AG04450 (cell line): ENCODE results near the gene MRTFA. TPM values are rescaled to one million over a fixed set of nuclear protein-coding genes. Genes with fewer than 3 reads are reported as not detected.
"Not testable (repeated sequence)": the region's sequence is repeated elsewhere in the genome, so short reads cannot be mapped to it uniquely, and the experiment has no call there.

Source experiments
- CTCF ChIA-PET: fragments of 300-600, 350-600 bp; formaldehyde crosslinking; extraction: SDS; loops from one replicate; lab custom pipeline; 2022; ENCODE audit warnings: antibody characterized with exemption, inconsistent platforms; lab: Charles Lee
- POLR2A ChIA-PET: fragments of 350-600 bp; formaldehyde crosslinking; extraction: SDS; loops from one replicate; lab custom pipeline; 2021; ENCODE audit warnings: antibody characterized with exemption, inconsistent platforms; lab: Yijun Ruan, JAX
- DNase-seq: peaks from one replicate; pipeline ENCODE4 v3.0.0-alpha.2; 2011; ENCODE audit warnings: low read depth, low spot score
- H3K27ac ChIP-seq: one replicate; pipeline ENCODE4 v1.5.1; 2012; ENCODE audit warnings: low read depth, low read length, control low read depth
- H3K27me3 ChIP-seq: one replicate; pipeline ENCODE4 v1.6.0; 2012; ENCODE audit warnings: low read length; ENCODE audit not compliant: control insufficient read depth, insufficient read depth
- H3K4me3 ChIP-seq: 2 replicates; pipeline ENCODE4 v1.5.1; 2011; ENCODE audit warnings: mild to moderate bottlenecking, low read depth, low read length, control low read depth
- H3K9me3 ChIP-seq: 2 replicates; pipeline ENCODE4 v1.5.1; 2012; ENCODE audit warnings: low read length; ENCODE audit not compliant: control insufficient read depth, insufficient read depth
- polyA plus RNA-seq: library from polyadenylated mRNA; depleted of rRNA; stranded (reverse); fragments of >200 nt; gene quantifications from 2 replicates; pipeline ENCODE4 v1.2.3, GENCODE V29; 2011
- TF ChIP-seq, protein P1 (sequence below): IDR thresholded peaks from 2 replicates; pipeline ENCODE4 v1.5.1; 2011; ENCODE audit warnings: low read depth, low read length, control low read depth, inconsistent platforms

Gene MRTFA
- polyA plus RNA-seq, 1 experiment: 6.8 TPM

DNA sequence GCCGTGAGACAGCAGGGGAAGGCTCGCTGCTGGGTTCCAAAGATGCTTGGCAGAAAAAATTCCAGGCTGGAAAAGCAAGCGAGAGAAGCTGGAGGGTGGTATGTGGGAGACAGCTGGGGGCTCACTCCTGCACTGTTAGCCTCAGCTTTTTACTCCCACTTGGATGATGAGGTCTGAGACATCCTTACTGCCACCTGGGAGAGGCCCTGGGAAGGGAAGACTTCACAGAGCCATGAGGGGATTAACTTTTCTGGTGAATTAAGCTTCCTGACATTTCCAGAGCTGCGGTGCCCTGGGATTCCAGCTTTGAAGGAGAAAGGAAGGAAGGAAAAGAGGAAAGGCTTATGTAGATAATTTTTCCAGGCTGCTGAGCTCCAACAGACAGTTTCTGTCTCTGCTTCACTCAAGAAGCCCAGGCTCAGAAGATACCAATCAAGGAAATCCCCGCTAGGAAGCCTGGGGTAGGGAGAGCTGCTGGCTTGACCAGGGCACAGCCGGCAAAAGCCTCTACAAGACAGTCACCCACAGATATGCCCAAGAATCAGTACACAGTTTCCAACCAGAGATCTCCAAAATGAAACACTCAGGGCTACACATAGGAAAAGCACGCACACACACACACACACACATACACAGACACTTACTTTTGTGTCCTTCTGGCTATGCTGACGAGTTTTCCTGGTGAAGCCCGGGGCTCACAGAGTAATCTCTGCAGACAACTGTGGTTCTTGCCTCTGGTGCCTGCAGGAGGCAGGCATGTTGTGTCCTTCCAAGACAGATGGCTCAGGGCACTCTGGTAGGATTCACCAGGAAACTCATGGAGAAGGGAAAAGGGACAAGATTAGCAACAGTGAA is 43.7 kb upstream of the MRTFA start:
- Histone ChIP-seq H3K27me3 (no peaks in the 10 kb centered on the region), H3K4me3 (peak overlapping the region; percentile 55), H3K27ac (peak overlapping the region; percentile 39), H3K9me3 (no peaks in the 10 kb centered on the region)
- ChIA-PET POLR2A (interaction anchor here (0.6 to 1.1 kb wide), 4 partner anchors 43 to 152 kb away, joined by 3 to 5 read pairs (median 3); partner anchors contain the start of gene MRTFA), CTCF (interaction anchor here (1.1 to 1.3 kb wide), 2 partner anchors 81 to 243 kb away, joined by 3 read pairs; no protein-coding TSS in a partner anchor)
- no peak for DNase-seq
- TF ChIP-seq, protein P1, sequence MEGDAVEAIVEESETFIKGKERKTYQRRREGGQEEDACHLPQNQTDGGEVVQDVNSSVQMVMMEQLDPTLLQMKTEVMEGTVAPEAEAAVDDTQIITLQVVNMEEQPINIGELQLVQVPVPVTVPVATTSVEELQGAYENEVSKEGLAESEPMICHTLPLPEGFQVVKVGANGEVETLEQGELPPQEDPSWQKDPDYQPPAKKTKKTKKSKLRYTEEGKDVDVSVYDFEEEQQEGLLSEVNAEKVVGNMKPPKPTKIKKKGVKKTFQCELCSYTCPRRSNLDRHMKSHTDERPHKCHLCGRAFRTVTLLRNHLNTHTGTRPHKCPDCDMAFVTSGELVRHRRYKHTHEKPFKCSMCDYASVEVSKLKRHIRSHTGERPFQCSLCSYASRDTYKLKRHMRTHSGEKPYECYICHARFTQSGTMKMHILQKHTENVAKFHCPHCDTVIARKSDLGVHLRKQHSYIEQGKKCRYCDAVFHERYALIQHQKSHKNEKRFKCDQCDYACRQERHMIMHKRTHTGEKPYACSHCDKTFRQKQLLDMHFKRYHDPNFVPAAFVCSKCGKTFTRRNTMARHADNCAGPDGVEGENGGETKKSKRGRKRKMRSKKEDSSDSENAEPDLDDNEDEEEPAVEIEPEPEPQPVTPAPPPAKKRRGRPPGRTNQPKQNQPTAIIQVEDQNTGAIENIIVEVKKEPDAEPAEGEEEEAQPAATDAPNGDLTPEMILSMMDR: peak; percentile 31

- POLR2A ChIA-PET: interaction anchor here (0.6 to 1.1 kb wide), 3 partner anchors 67 to 152 kb away, joined by 3 to 5 read pairs (median 3); no protein-coding TSS in a partner anchor
- no peaks in the 10 kb centered on the region for H3K27me3 ChIP-seq
- H3K4me3 ChIP-seq: peak within 1 kb of the TSS; percentile 55
- CTCF ChIA-PET: interaction anchor here (1.1 to 1.3 kb wide), 2 partner anchors 82 to 242 kb away, joined by 3 read pairs; no protein-coding TSS in a partner anchor
- TF ChIP-seq, protein P1: no peak
- DNase-seq: no peak
- H3K9me3 ChIP-seq: no peaks in the 10 kb centered on the region
- H3K27ac ChIP-seq: peak within 1 kb of the TSS; percentile 39
Measured at GRCh38 chr22:40679249-40679963, 42.9 kb upstream of the MRTFA start, which contains the start of gene MCHR1. Gene MCHR1 (plus strand): TSS chr22:40679484. CDS start chr22:40679653, 169 bp downstream.

DNA sequence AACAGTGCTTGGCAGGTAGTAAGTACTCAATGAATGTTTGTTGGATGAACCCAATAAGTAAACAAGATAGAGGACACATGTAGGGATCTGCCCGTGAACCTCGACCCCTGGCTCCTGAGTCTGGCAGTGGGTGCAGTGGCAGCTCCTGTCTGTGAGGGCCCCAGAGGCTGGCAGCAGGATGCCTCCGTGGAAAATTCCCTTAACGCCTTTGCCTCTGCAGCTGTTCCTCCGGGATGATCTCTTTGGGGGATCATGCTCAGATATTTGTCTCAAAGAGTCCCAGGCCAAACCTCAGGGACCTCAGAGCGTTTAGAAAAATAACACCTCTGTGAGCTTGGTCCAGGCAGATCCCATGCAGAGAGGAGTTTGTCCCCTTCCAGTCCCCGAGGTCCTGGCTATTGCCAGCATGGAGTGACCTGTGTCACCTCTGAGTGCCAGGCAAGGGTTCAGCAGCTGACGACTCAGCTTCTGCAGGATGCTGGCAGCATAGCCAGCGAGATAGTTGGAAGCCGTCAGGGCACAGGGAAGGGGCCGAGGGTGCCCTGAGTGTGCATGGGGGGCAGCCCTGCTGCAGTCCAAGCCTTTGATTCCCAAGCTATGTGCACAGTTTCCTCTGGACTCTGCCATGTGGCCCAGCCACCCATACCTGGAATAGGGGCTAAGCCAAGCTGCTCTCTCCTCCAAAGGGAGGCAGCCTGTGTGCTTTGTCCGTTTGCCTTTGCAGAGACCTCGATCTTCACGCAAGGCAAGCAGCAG is 42.2 kb upstream of the MRTFA start:
- CTCF ChIA-PET: interaction anchor here (1.1 kb wide), 1 partner anchor 83 kb away, joined by 3 read pairs; no protein-coding TSS in a partner anchor

GRCh38 chr22:40676644-40677043 is 40.1 kb upstream of the MRTFA start:
- ChIA-PET POLR2A (no interaction called here), CTCF (interaction anchor here (1.7 kb wide), 1 partner anchor 84 kb away, joined by 15 read pairs; no protein-coding TSS in a partner anchor)
- no peak for DNase-seq
- Histone ChIP-seq H3K27ac (no peak overlapping the region), H3K9me3 (no peaks in the 10 kb centered on the region), H3K4me3 (no peak overlapping the region), H3K27me3 (no peaks in the 10 kb centered on the region)
- TF ChIP-seq, protein P1: no peak

More for the DNA sequence above, 42.2 kb upstream of the MRTFA start:
- POLR2A ChIA-PET: no interaction called here
- H3K27me3 ChIP-seq: no peaks in the 10 kb centered on the region
- DNase-seq: no peak
- no peaks in the 10 kb centered on the region for H3K9me3 ChIP-seq
- H3K27ac ChIP-seq: no peak overlapping the region
- TF ChIP-seq, protein P1: no peak
- H3K4me3 ChIP-seq: peak overlapping the region; percentile 55; the same call in 1 of the 2 replicates

- H3K4me3 ChIP-seq, H3K27ac ChIP-seq, H3K27me3 ChIP-seq, H3K9me3 ChIP-seq, DNase-seq: not testable (repeated sequence)
- POLR2A ChIA-PET: interaction anchor here (0.7 kb wide), 1 partner anchor 24 kb away, joined by 3 read pairs; no protein-coding TSS in a partner anchor
- CTCF ChIA-PET: interaction anchor here (1.7 kb wide), 1 partner anchor 84 kb away, joined by 15 read pairs; no protein-coding TSS in a partner anchor
Measured at GRCh38 chr22:40676166-40676565, 39.6 kb upstream of the MRTFA start.
